ENCODE data around the gene TAF11L13.

Gene TAF11L13

GRCh38 chr5:17680737-17681136 is 48.8 kb downstream of the TAF11L13 start:
- DNase-seq: no peak
